Brain microvascular endothelial cell (primary cell): ENCODE data around the gene ARSD.
"Not testable (repeated sequence)": the region's sequence is repeated elsewhere in the genome, so short reads cannot be mapped to it uniquely, and the experiment has no call there.

ENCODE experiments used
- DNase-seq: peaks from one replicate; pipeline ENCODE4 v3.0.0-alpha.2; 2020
- H3K27ac ChIP-seq: fragments of 250-450 bp; sonication (Bioruptor Pico); 2 replicates; pipeline ENCODE4 v1.5.1; 2020; ENCODE audit warnings: mild to moderate bottlenecking, moderate library complexity
- H3K27me3 ChIP-seq: fragments of 250-450 bp; sonication (Bioruptor Pico); replicated peaks from 2 replicates; pipeline ENCODE4 v1.5.1; 2020; ENCODE audit warnings: mild to moderate bottlenecking
- H3K36me3 ChIP-seq: fragments of 250-450 bp; sonication (Bioruptor Pico); replicated peaks from 2 replicates; pipeline ENCODE4 v1.5.1; 2020; ENCODE audit warnings: mild to moderate bottlenecking
- H3K4me3 ChIP-seq: 2 replicates; pipeline ENCODE4 v1.5.1; 2011; ENCODE audit warnings: low read depth, mild to moderate bottlenecking, control low read depth, low read length, moderate library complexity
- CTCF ChIP-seq: IDR thresholded peaks from 2 replicates; pipeline ENCODE4 v1.5.1; 2011; ENCODE audit warnings: low read depth, mild to moderate bottlenecking, moderate library complexity, low read length, control low read depth, inconsistent platforms; ENCODE audit errors: missing control alignments
- in situ Hi-C: cut with HindIII; loops from 2 replicates; pipeline ENCODE4 v1.10.0; 2017; ENCODE audit warnings: low sequenced_read_pairs, low pct_ligation_motif_present

ARSD gene

GRCh38 chrX:2928583-2929434, at the start of gene ARSD:
TSS of gene ARSD (minus strand) at chrX:2929339. CDS start at chrX:2929275, 64 bp downstream.
- DNase-seq = peak; percentile 85
- TF ChIP-seq CTCF = no peak

GRCh38 chrX:2978639-2979038, 49.5 kb upstream of the ARSD start:
- in situ Hi-C loops = not testable (repeated sequence)

More at GRCh38 chrX:2928583-2929434, at the start of gene ARSD:
- Histone ChIP-seq H3K4me3 (peak within 1 kb of the TSS; percentile 71), H3K27ac (peak within 1 kb of the TSS; percentile 89), H3K27me3 (no peaks in the 10 kb centered on the region), H3K36me3 (no peaks in the 10 kb centered on the region)
- in situ Hi-C loops = no loop called here

GRCh38 chrX:2974961-2975360, 45.8 kb upstream of the ARSD start:
- no peak overlapping the region for H3K27ac ChIP-seq
- in situ Hi-C loops = no loop called here
- no peaks in the 10 kb centered on the region for H3K36me3 ChIP-seq
- no peak for TF ChIP-seq CTCF
- no peaks in the 10 kb centered on the region for H3K27me3 ChIP-seq
- DNase-seq = no peak
- no peak overlapping the region for H3K4me3 ChIP-seq

More at GRCh38 chrX:2978639-2979038, 49.5 kb upstream of the ARSD start:
- H3K36me3 ChIP-seq, H3K27ac ChIP-seq, DNase-seq, H3K4me3 ChIP-seq, H3K27me3 ChIP-seq: not testable (repeated sequence)

DNA sequence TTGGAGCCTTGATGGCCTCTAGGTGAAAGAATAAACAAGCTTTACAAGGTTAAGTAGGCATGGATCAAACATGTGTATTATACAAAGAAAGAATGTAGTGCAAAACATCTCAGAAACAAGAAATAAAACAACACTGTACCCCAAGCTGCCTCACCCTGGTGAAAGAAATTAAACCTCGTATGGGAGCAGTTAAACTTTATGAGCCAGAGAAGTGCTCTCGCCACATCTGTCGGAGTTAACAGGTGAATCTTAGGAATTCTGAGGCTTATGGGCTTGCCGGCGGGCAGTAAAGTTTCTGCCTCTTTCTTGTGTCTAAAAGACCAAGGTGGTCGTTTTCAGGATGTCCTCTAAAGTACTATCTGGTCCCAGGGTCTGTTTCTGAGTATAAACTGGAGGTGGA, 43.3 kb upstream of the ARSD start:
- Histone ChIP-seq H3K36me3 (no peaks in the 10 kb centered on the region), H3K27me3 (no peaks in the 10 kb centered on the region), H3K27ac (no peak overlapping the region), H3K4me3 (no peak overlapping the region)
- DNase-seq = no peak
- in situ Hi-C loops = no loop called here
- no peak for TF ChIP-seq CTCF

DNA sequence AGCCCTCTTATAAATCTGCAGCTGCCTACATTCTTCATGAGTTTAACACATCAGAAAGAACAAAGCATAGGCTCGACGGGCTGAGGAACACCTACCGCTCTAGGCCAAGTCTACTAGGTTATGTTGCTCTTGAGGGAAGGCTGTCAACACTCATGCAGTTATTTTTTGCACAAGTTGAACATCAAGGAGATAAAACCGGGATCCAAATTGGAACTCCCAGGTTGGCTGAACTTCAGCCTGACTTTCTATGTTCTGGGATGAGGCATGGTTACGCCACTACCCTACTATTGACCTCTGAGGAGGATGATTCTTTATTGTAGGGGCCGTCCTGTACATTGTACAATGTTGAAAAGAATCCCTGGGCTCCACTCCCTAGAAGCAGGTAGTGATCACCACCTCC, 39.9 kb upstream of the ARSD start:
- no peak overlapping the region for H3K4me3 ChIP-seq
- H3K27me3 ChIP-seq = no peaks in the 10 kb centered on the region
- H3K27ac ChIP-seq = no peak overlapping the region
- in situ Hi-C loops = no loop called here
- no peak for DNase-seq
- TF ChIP-seq CTCF = no peak
- H3K36me3 ChIP-seq = no peaks in the 10 kb centered on the region

DNA sequence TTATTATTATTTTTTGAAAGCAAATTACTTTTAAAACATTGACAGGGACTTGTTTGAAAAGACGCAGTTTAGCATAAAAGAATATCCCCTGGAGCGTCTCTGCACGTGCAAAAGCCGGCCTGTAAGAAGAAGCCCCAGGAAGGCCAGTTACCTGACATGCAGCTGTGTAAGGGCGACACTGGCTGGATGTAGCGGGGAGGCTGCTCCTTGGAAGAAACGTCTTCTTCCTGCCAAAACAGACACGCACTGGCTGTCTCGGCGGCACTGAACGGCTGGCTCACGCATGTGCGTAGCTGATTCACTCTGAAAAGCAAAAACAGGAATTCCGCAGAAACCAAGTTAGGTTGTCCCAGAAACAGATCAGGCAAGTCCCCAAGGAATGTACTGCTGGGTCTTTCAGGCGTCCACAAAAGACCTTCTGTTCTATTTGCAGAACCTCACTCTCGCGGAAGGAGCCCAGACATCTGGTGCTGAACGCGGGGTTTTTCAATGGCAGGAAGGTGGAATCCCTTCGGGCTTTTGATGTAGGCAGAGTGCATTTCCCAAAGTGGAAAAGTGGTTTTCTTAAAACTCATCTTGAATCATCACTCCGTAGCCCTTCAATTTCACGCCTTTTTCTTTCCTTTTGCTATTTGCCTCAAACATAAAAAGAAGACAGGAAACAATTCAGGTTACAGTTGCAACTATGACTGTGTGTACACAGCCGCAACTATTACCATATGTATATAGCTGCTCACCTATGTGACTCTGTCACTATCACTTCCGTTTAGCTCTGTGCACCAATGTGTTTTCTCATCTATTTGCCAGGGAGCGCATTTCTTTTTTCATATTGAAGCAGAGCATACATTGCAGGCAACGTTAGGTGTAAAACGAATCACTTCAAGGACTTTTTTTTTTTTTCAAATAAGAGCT, 39.1 kb upstream of the ARSD start:
- peak; percentile 78 for DNase-seq
- in situ Hi-C loops = no loop called here
- peak overlapping the region; percentile 42 for H3K4me3 ChIP-seq

More for the DNA sequence above, 39.1 kb upstream of the ARSD start:
- TF ChIP-seq CTCF = peak; percentile 27
- Histone ChIP-seq H3K27me3 (no peaks in the 10 kb centered on the region), H3K27ac (no peak overlapping the region), H3K36me3 (no peaks in the 10 kb centered on the region)
